ENCODE measurements around the gene MEIKIN. TPM values are rescaled to one million over a fixed set of nuclear protein-coding genes. Genes with fewer than 3 reads are reported as not detected.

Gene MEIKIN
- total and polyA plus RNA-seq, 2 donors (not counting 1 experiment from before 2014, with no cell fraction given): not detected

DNA sequence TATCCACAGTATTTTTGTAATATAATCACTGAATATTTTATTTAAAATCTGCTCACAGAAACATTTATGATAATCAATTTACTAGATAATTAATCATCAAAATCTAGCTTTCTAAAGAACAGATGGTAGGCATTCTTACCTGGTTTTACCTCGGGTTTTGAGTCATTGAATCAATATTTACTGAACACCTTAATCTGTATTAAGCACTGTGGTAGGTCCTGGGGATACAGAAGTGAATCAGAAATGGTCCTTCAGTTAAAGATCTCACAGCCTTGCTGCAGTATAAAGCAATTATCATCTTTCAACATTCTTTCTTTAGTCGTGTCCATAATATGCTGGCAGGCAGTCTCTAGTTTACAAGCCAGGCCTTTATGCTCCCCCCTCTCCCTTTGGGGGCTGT is 2.0 kb upstream of the MEIKIN start:
- no peaks in the 10 kb centered on the region for H3K9me3 ChIP-seq (ENCODE audit: control insufficient read depth, insufficient read depth, low read depth, low read length)
- no peak overlapping the region for H3K4me3 ChIP-seq (replicated peaks in 1 of 4; ENCODE audit: control extremely low read depth in 1 of 4, insufficient read depth in 1 of 4, low read depth in 3 of 4, low read length in 4 of 4)
- no peak overlapping the region for H2AFZ ChIP-seq (ENCODE audit: low read length)
- no peaks in the 10 kb centered on the region for H3K79me2 ChIP-seq (ENCODE audit: control insufficient read depth, insufficient read depth, low read length)
- no peaks in the 10 kb centered on the region for H3K4me1 ChIP-seq (ENCODE audit: control insufficient read depth, extremely low read depth, insufficient read depth, low read length)
- H3K9ac ChIP-seq (ENCODE audit: insufficient read depth, low read length): no peak overlapping the region
- no peak overlapping the region for H3K27ac ChIP-seq (ENCODE audit: insufficient read depth, low read length)
- no peaks in the 10 kb centered on the region for H3K27me3 ChIP-seq (ENCODE audit: control insufficient read depth, insufficient read depth, low read length)
- TF ChIP-seq, protein P1, sequence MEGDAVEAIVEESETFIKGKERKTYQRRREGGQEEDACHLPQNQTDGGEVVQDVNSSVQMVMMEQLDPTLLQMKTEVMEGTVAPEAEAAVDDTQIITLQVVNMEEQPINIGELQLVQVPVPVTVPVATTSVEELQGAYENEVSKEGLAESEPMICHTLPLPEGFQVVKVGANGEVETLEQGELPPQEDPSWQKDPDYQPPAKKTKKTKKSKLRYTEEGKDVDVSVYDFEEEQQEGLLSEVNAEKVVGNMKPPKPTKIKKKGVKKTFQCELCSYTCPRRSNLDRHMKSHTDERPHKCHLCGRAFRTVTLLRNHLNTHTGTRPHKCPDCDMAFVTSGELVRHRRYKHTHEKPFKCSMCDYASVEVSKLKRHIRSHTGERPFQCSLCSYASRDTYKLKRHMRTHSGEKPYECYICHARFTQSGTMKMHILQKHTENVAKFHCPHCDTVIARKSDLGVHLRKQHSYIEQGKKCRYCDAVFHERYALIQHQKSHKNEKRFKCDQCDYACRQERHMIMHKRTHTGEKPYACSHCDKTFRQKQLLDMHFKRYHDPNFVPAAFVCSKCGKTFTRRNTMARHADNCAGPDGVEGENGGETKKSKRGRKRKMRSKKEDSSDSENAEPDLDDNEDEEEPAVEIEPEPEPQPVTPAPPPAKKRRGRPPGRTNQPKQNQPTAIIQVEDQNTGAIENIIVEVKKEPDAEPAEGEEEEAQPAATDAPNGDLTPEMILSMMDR (conservative IDR thresholded peaks at IDR 0.05 in 1 of 2, IDR thresholded peaks at IDR 0.05 in 1 of 2; ENCODE audit: low read depth in 1 of 2, low read length in 2 of 2): no peak
- no peak for TF ChIP-seq EZH2 (IDR thresholded peaks at IDR 0.05; ENCODE audit: low read length, missing control alignments)
- DNase-seq (ENCODE audit: low read depth in 2 of 2): no peak
- H3K36me3 ChIP-seq (ENCODE audit: control insufficient read depth, insufficient read depth, low read length): no peaks in the 10 kb centered on the region
- H3K4me2 ChIP-seq (ENCODE audit: extremely low read depth, insufficient read depth, low read length): no peak overlapping the region
- no peaks in the 10 kb centered on the region for H4K20me1 ChIP-seq (ENCODE audit: control insufficient read depth, extremely low read depth, insufficient read depth, low read length)

DNA sequence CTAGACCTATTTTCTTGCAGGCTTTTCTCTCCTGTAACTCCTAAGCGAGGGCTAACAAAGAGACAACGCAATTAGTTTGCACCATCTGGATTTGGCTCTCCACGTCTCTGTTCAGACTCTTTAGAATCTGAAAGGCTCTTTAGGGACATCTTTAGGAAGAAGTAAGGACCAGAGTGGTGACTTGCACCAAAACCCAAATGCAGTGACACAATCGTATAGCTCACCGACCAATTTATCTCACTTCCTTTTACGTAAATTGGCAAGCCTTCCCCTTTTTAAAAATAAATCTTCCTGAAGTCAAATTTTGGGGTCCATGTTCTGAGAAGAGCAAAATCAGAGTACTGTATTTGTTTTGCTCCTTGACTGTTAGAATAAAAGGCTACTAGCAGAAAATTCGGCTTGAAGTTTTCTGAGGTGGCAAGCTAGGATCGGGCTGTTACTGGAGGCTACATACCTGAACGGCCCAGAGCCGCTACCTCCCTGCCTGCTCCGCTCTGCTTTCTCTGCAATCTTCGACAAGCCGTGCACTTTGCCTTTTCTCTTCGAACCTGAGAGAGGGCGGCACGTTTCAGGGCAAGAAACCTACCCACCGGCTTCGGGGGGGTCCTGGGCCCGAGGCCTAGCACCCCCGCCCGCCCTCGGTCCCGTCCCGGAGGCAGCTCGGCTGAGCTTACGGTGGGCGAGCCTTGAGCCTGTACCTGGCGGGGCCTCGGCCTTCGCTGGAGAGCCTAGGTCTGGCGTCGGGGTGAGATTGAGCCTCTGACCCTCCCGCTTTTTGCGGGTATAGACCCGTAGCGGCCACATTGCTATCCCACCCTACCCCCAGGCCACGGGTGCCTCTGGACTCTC is 537 bp downstream of the MEIKIN start:
- Histone ChIP-seq H3K27me3 (ENCODE audit: control insufficient read depth, insufficient read depth, low read length) (no peaks in the 10 kb centered on the region), H2AFZ (ENCODE audit: low read length) (no peak overlapping the region), H3K36me3 (ENCODE audit: control insufficient read depth, insufficient read depth, low read length) (no peaks in the 10 kb centered on the region), H3K4me1 (ENCODE audit: control insufficient read depth, extremely low read depth, insufficient read depth, low read length) (no peaks in the 10 kb centered on the region), H3K4me2 (ENCODE audit: extremely low read depth, insufficient read depth, low read length) (no peak overlapping the region), H3K9ac (ENCODE audit: insufficient read depth, low read length) (no peak overlapping the region), H3K9me3 (ENCODE audit: control insufficient read depth, insufficient read depth, low read depth, low read length) (no peaks in the 10 kb centered on the region), H3K27ac (ENCODE audit: insufficient read depth, low read length) (no peak overlapping the region), H3K4me3 (replicated peaks in 1 of 4; ENCODE audit: control extremely low read depth in 1 of 4, insufficient read depth in 1 of 4, low read depth in 3 of 4, low read length in 4 of 4) (no peak overlapping the region), H4K20me1 (ENCODE audit: control insufficient read depth, extremely low read depth, insufficient read depth, low read length) (no peaks in the 10 kb centered on the region), H3K79me2 (ENCODE audit: control insufficient read depth, insufficient read depth, low read length) (no peaks in the 10 kb centered on the region)
- DNase-seq (ENCODE audit: low read depth in 2 of 2): no peak
- TF ChIP-seq EZH2 (IDR thresholded peaks at IDR 0.05; ENCODE audit: low read length, missing control alignments): no peak
- TF ChIP-seq, protein P1 (conservative IDR thresholded peaks at IDR 0.05 in 1 of 2, IDR thresholded peaks at IDR 0.05 in 1 of 2; ENCODE audit: low read depth in 1 of 2, low read length in 2 of 2): no peak

DNA sequence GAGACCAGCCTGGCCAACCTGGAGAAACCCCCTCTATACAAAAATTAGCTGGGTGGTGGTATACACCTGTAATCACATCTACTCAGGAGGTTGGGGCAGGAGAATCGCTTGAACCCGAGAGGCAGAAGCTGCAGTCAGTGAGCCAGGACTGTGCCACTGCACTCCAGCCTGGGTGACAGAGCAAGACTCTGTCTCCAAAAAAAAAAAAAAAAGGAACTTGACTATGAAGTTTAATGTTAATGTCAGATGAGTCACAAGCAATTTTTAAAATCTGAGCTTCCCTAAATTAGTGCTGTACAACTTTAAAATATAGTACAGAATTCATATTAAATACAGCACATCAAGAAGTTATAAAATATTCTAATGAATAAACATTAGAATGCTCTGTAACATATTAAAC is 1.5 kb downstream of the MEIKIN start:
- Histone ChIP-seq H3K4me1 (ENCODE audit: control insufficient read depth, extremely low read depth, insufficient read depth, low read length) (no peaks in the 10 kb centered on the region), H3K36me3 (ENCODE audit: control insufficient read depth, insufficient read depth, low read length) (no peaks in the 10 kb centered on the region), H3K79me2 (ENCODE audit: control insufficient read depth, insufficient read depth, low read length) (no peaks in the 10 kb centered on the region), H3K4me3 (replicated peaks in 1 of 4; ENCODE audit: control extremely low read depth in 1 of 4, insufficient read depth in 1 of 4, low read depth in 3 of 4, low read length in 4 of 4) (no peak overlapping the region), H3K4me2 (ENCODE audit: extremely low read depth, insufficient read depth, low read length) (no peak overlapping the region), H3K9ac (ENCODE audit: insufficient read depth, low read length) (no peak overlapping the region), H3K27ac (ENCODE audit: insufficient read depth, low read length) (no peak overlapping the region), H2AFZ (ENCODE audit: low read length) (no peak overlapping the region), H3K27me3 (ENCODE audit: control insufficient read depth, insufficient read depth, low read length) (no peaks in the 10 kb centered on the region), H4K20me1 (ENCODE audit: control insufficient read depth, extremely low read depth, insufficient read depth, low read length) (no peaks in the 10 kb centered on the region), H3K9me3 (ENCODE audit: control insufficient read depth, insufficient read depth, low read depth, low read length) (no peaks in the 10 kb centered on the region)
- DNase-seq (ENCODE audit: low read depth in 2 of 2): no peak
- no peak for TF ChIP-seq EZH2 (IDR thresholded peaks at IDR 0.05; ENCODE audit: low read length, missing control alignments)
- TF ChIP-seq, protein P1 (conservative IDR thresholded peaks at IDR 0.05 in 1 of 2, IDR thresholded peaks at IDR 0.05 in 1 of 2; ENCODE audit: low read depth in 1 of 2, low read length in 2 of 2): no peak

All from fibroblast of lung (primary cell).